CD4-positive, alpha-beta T cell treated with Interleukin-4 for 4 hours (primary cell): ENCODE results near the gene PCF11.
"Not testable (repeated sequence)": the region's sequence is repeated elsewhere in the genome, so short reads cannot be mapped to it uniquely, and the experiment has no call there.

Experiments used
- DNase-seq: peaks from one replicate; pipeline ENCODE4 v3.0.0-alpha.2; 2020

Gene PCF11, protein sequence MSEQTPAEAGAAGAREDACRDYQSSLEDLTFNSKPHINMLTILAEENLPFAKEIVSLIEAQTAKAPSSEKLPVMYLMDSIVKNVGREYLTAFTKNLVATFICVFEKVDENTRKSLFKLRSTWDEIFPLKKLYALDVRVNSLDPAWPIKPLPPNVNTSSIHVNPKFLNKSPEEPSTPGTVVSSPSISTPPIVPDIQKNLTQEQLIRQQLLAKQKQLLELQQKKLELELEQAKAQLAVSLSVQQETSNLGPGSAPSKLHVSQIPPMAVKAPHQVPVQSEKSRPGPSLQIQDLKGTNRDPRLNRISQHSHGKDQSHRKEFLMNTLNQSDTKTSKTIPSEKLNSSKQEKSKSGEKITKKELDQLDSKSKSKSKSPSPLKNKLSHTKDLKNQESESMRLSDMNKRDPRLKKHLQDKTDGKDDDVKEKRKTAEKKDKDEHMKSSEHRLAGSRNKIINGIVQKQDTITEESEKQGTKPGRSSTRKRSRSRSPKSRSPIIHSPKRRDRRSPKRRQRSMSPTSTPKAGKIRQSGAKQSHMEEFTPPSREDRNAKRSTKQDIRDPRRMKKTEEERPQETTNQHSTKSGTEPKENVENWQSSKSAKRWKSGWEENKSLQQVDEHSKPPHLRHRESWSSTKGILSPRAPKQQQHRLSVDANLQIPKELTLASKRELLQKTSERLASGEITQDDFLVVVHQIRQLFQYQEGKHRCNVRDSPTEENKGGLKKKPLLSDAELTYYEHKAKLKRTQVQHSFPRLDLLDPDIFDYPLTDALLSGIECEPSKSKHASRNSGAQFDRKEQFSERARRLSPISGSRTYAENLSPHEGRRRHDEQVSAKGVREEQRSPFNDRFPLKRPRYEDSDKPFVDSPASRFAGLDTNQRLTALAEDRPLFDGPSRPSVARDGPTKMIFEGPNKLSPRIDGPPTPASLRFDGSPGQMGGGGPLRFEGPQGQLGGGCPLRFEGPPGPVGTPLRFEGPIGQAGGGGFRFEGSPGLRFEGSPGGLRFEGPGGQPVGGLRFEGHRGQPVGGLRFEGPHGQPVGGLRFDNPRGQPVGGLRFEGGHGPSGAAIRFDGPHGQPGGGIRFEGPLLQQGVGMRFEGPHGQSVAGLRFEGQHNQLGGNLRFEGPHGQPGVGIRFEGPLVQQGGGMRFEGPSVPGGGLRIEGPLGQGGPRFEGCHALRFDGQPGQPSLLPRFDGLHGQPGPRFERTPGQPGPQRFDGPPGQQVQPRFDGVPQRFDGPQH (N-terminal part only)

GRCh38 chr11:83156996-83157593 is at the start of gene PCF11:
Gene PCF11, plus strand, starts transcription at chr11:83157131. Its CDS starts 309 bp downstream, at chr11:83157440.
- DNase-seq, result no peak

DNA sequence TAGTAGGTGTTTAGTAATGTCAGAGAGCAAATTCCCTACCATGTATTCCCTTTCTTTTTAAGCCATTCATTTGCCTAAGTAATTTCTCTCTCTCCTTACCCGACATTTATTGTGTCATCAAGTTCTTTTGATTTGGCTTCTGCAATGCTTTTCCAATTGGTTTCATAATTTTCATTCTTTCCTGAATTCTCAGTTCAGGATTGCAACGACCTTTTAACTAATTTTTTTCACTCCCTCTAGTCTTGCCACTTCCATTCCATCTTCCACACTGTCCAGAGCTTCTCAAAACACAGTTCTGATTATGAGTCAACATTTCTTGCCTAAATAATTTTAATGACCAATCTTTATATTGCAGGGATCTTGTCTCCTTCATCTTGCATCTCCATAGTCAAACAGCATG is 44.0 kb upstream of the PCF11 start:
- DNase-seq, result no peak

GRCh38 chr11:83115026-83115425 is 41.9 kb upstream of the PCF11 start:
- no peak for DNase-seq

DNA sequence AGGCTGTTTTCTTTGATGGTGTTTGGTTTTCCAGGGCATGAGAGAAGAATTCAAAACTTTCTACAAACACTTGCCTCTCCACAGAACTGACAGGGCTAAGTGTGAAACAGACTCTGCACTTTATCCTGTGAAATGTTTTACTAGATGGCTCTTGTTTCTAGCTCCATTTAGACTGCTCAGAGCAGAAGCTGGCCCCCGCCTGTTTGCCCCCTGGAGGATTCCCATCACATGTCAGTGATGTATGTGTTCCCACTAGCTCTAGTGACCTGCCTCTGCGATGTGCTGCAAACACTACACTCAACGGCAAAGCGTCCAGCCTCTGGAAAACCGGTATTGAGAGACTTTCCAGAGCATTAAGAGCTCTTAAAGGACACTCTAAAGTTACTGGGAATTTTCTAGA is 41.4 kb upstream of the PCF11 start:
- DNase-seq, result no peak

GRCh38 chr11:83116015-83116641 is 40.8 kb upstream of the PCF11 start:
- no peak for DNase-seq

GRCh38 chr11:83118814-83119213 is 38.1 kb upstream of the PCF11 start:
- DNase-seq, result no peak

DNA sequence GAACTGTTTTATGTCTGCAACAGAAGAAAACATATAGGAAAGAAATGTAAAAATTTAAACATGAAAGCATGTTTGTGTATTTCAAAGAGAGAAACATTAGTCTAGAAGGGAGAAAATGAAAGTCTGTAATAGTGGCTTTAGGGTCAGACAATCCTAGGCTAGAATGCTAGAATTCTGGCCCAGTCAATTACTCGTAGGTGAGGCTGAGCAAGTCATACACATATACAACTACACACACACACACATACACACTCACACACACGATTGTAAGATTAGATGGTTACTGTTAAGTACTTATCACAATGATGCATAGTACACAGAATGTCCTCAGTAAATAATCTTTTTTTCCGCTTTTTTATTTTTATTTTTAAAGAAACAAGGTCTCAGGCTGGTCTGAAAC is 37.7 kb upstream of the PCF11 start:
- no peak for DNase-seq

DNA sequence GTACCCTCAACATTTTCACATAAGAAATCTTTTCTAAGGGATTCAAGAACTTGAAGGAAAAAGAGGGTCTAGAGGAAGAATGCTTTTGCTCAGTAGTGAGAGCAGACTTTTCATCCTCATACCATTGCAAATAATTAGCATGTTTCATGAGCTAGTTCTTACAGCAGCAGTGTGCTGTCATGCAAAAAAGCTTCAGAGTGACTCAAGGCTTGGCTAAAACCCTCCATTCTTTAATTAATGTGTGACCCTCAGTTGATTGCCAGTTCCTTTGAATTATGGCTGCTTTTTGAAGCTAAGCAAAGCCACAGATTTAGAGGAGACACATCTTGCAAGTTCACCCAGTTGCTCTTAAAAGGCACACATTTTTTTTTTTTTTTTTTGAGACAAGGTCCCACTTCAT is 36.6 kb upstream of the PCF11 start:
- DNase-seq, result no peak

GRCh38 chr11:83122050-83122449 is 34.9 kb upstream of the PCF11 start:
- DNase-seq, result no peak

DNA sequence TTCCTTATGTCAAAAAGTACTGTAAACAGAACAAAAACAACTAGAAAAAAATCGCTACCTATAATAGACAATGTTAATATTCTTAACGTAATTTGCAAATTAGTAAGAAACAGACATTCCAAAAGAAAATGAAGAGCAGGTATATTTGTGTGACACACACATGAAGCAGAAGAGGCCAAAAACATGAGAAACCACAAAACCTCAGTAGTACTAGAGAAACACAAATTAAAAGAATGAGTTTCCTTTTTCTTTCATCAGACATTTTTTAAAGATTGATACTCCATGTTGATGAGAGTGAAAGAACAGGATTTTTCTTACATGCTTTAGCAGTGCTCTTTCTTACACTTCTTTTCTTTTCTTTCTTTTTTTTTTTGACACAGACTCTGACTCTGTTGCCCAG is 34.2 kb upstream of the PCF11 start:
- DNase-seq, result peak; percentile 45

- no peak for DNase-seq
Observed at GRCh38 chr11:83124636-83125424, 32.1 kb upstream of the PCF11 start.

GRCh38 chr11:83125577-83125976 is 31.4 kb upstream of the PCF11 start:
- no peak for DNase-seq

GRCh38 chr11:83127310-83127637 is 29.7 kb upstream of the PCF11 start:
- DNase-seq, result no peak

DNA sequence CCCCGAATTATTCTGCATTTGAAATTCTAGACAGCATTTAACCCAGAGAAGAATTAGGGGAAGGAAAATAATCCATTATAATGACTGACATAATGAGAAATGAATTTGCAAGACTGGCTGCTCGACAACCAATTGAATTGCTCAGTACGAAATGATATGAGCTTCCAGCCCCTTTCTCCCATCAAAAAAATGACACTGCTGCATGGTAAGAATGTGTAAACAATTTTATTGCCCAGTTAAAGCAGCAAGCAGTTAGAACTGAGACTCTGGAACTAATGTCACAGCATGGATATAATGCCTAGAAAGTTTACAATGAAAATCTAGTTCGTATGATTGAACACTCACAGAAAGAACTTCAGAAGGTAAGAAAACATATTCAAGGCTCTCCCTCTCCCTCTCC is 24.7 kb upstream of the PCF11 start:
- no peak for DNase-seq

DNA sequence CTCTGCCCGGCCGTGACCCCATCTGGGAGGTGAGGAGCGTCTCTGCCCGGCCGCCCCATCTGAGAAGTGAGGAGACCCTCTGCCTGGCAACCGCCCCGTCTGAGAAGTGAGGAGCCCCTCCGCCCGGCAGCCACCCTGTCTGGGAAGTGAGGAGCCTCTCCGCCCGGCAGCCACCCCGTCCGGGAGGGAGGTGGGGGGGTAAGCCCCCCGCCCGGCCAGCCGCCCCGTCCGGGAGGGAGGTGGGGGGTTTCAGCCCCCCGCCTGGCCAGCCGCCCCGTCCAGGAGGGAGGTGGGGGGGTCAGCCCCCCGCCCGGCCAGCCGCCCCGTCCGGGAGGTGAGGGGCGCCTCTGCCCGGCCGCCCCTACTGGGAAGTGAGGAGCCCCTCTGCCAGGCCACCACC is 23.7 kb upstream of the PCF11 start:
- DNase-seq, result not testable (repeated sequence)

GRCh38 chr11:83139310-83139709 is 17.6 kb upstream of the PCF11 start:
- no peak for DNase-seq

DNA sequence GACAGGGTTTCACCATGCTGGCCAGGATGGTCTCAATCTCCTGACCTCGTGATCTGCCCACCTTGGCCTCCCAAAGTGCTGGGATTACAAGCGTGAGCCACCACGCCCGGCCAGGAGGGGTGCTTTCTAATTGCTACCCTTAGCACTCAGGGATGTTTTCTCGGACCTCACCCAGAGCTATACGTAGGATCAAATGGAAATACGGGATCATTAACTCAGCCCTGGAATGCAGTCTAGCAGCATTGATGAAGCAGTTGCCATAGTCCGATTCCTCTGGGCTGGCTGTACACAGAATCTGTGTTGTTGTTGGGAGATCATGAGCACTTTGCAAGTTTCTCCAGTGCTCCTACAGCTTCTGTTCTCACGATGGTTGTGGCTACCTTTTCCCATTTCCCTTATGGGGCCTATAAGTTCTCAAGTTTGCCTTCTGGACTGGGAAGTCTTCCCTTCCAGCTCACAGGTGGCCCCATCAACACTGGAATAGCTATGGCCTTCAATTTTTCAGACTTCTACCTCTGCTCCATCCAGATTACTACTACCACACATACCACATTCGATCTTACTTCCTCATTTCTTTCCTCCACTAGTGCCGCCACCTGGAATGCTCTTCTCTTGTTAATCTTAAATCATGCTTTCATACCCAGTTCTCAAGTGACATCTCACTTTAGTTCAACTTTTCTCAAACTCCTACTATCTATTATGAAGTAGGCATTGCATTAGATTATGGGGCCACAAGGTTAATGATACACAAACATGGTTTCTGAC is 16.1 kb upstream of the PCF11 start:
- DNase-seq, result no peak

- DNase-seq, result no peak
Observed at GRCh38 chr11:83147895-83148294, 9.0 kb upstream of the PCF11 start.

- no peak for DNase-seq
Observed at GRCh38 chr11:83150450-83150849, 6.5 kb upstream of the PCF11 start.

GRCh38 chr11:83151274-83151977 is 5.5 kb upstream of the PCF11 start:
- no peak for DNase-seq
